ENCODE data around the gene SPAG8. TPM values are rescaled to one million over a fixed set of nuclear protein-coding genes. Genes with fewer than 3 reads are reported as not detected.
A peak's percentile ranks its signal among the peaks of the same experiment; 100 is the strongest.

Gene SPAG8
- total RNA-seq, 1 experiment from 2014 or later = 0.50 TPM

GRCh38 chr9:35829084-35829763 is 17.2 kb upstream of the SPAG8 start, which contains the start of gene TMEM8B:
TMEM8B (plus strand) TSS chr9:35829228; CDS start chr9:35829448, 220 bp downstream.
- TF ChIP-seq, protein P1, sequence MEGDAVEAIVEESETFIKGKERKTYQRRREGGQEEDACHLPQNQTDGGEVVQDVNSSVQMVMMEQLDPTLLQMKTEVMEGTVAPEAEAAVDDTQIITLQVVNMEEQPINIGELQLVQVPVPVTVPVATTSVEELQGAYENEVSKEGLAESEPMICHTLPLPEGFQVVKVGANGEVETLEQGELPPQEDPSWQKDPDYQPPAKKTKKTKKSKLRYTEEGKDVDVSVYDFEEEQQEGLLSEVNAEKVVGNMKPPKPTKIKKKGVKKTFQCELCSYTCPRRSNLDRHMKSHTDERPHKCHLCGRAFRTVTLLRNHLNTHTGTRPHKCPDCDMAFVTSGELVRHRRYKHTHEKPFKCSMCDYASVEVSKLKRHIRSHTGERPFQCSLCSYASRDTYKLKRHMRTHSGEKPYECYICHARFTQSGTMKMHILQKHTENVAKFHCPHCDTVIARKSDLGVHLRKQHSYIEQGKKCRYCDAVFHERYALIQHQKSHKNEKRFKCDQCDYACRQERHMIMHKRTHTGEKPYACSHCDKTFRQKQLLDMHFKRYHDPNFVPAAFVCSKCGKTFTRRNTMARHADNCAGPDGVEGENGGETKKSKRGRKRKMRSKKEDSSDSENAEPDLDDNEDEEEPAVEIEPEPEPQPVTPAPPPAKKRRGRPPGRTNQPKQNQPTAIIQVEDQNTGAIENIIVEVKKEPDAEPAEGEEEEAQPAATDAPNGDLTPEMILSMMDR (conservative IDR thresholded peaks at IDR 0.05) = no peak
- WGBS (ENCODE audit: extremely low coverage, insufficient read length, low lambda C conversion rate) = no CpG with 5 or more reads among the region's 53 CpGs

More at GRCh38 chr9:35829084-35829763, 17.2 kb upstream of the SPAG8 start, which contains the start of gene TMEM8B:
- Histone ChIP-seq H2AFZ (ENCODE audit: low read length) (peak within 1 kb of the TSS; percentile 97), H4K8ac (replicated peaks; ENCODE audit: insufficient read length, low read depth, low read length) (no peak within 1 kb of the TSS), H3K27me3 (ENCODE audit: insufficient read depth, low read length) (no peaks in the 10 kb centered on the region), H2BK12ac (ENCODE audit: insufficient read length, low read depth, low read length) (no peak within 1 kb of the TSS), H4K91ac (ENCODE audit: insufficient read length, low read depth, low read length) (no peak within 1 kb of the TSS), H3K4me1 (ENCODE audit: insufficient read depth, low read length) (peaks cover 3% of the 10 kb centered on the region; the same call in 1 of the 2 replicates), H3T11ph (ENCODE audit: low read length) (no peak within 1 kb of the TSS), H3K18ac (ENCODE audit: insufficient read length, low read depth, low read length) (peak within 1 kb of the TSS; percentile 77), H3K27ac (ENCODE audit: insufficient read length, low read depth, low read length) (no peak within 1 kb of the TSS), H3K4ac (ENCODE audit: low read depth, low read length) (no peak within 1 kb of the TSS), H4K20me1 (ENCODE audit: control insufficient read depth, insufficient read depth, insufficient read length) (no peaks in the 10 kb centered on the region), H3K23me2 (ENCODE audit: insufficient read length, low read depth, low read length, poor library complexity, severe bottlenecking) (peaks cover 12% of the 10 kb centered on the region), H2BK5ac (ENCODE audit: insufficient read length, low read length) (no peak within 1 kb of the TSS), H2AK5ac (ENCODE audit: insufficient read length, low read length) (no peak within 1 kb of the TSS), H3K14ac (ENCODE audit: insufficient read depth, low read length) (peak within 1 kb of the TSS; percentile 67; the same call in 1 of the 2 replicates), H3K79me1 (ENCODE audit: insufficient read depth, low read depth, low read length, poor library complexity, severe bottlenecking) (no peaks in the 10 kb centered on the region), H4K5ac (ENCODE audit: insufficient read length, low read depth, low read length) (no peak within 1 kb of the TSS), H3K4me2 (ENCODE audit: insufficient read depth, insufficient read length, low read length) (peak within 1 kb of the TSS; percentile 77), H3K9me3 (ENCODE audit: control insufficient read depth, low read depth, low read length) (no peaks in the 10 kb centered on the region), H3K9ac (ENCODE audit: extremely low read depth, insufficient read length, low read length) (peak within 1 kb of the TSS; percentile 66), H2BK15ac (ENCODE audit: low read depth, low read length) (no peak within 1 kb of the TSS), H3K23ac (ENCODE audit: insufficient read length, low read depth, low read length) (no peak within 1 kb of the TSS), H3K56ac (ENCODE audit: insufficient read length, low read depth, low read length) (no peak within 1 kb of the TSS), H2BK20ac (ENCODE audit: low read depth, low read length, poor library complexity, severe bottlenecking) (no peak within 1 kb of the TSS), H2BK120ac (ENCODE audit: low read depth, low read length, poor library complexity, severe bottlenecking) (no peak within 1 kb of the TSS), H3K79me2 (ENCODE audit: insufficient read depth, low read length) (no peaks in the 10 kb centered on the region)
- DNase-seq = peak; percentile 97
- peaks cover 2% of the 10 kb centered on the region for H3K27me3 Mint-ChIP-seq (ENCODE audit: low read depth)
- H3K9me3 Mint-ChIP-seq = no peaks in the 10 kb centered on the region; a peak in 1 of 5 replicates
- peaks cover 27 to 32% of the 10 kb centered on the region in 2 experiments for H3K4me1 Mint-ChIP-seq
- peak within 1 kb of the TSS; percentile 77 to 87 for H3K4me3 Mint-ChIP-seq
- H3K27ac Mint-ChIP-seq = peak within 1 kb of the TSS; percentile 65 to 95 (median 94); a peak in 6 of 7 replicates
- no peaks in the 10 kb centered on the region for H3K36me3 Mint-ChIP-seq (ENCODE audit: insufficient read depth in 1 of 3, low read depth in 3 of 3)

Measured in H9 (cell line).